ENCODE results near the gene PQBP1. TPM values are rescaled to one million over a fixed set of nuclear protein-coding genes. Genes with fewer than 3 reads are reported as not detected.
"Not testable (repeated sequence)": the region's sequence is repeated elsewhere in the genome, so short reads cannot be mapped to it uniquely, and the experiment has no call there.

The PQBP1 gene
- polyA plus RNA-seq, 2 of the 4 experiments (the other 2 are of a cell fraction) = 125 to 158 TPM

DNA sequence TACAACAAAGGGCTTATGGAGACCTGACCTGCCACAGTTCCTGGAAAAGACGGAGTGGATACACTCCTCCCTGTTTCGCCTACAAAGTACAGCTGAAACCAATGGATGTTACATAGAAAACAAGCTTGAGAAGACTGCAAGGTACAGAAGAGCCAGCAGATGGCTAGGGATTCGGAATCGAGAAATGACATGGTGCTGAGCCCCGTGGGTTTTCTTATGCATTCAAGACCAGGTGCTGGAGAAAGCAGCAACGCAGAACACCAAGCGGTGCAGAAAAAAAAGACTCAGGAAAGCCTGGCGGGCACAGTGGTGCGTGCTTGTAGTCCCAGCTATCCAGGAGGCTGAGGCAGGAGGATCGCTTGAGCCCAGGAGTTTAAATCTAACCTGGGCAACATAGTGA is 14.0 kb upstream of the PQBP1 start:
- FAIRE-seq (peak; percentile 89), ATAC-seq (peak; percentile 85 to 94), DNase-seq (ENCODE audit: low read depth in 1 of 2, low spot score in 1 of 2) (peak in 1 of 2 experiments; percentile 64)
- Histone ChIP-seq H3K4me1 (peaks cover 5% of the 10 kb centered on the region; the same call in 1 of the 3 replicates), H3K4me2 (peak overlapping the region; percentile 45; the same call in 2 of the 3 replicates), H3K4me3 (no peak overlapping the region), H3K27ac (no peak overlapping the region), H3K9me3 (no peaks in the 10 kb centered on the region)
- TF ChIP-seq HOXB13 (CRISPR knock-in tag; IDR thresholded peaks at IDR 0.05; ENCODE audit: low read depth) (no peak), SMC3 (IDR thresholded peaks at IDR 0.05) (no peak), JUNB (IDR thresholded peaks at IDR 0.05) (no peak), NR3C1 (IDR thresholded peaks at IDR 0.05) (no peak), ZFP36 (IDR thresholded peaks at IDR 0.05; ENCODE audit: borderline replicate concordance, partially characterized antibody) (no peak), HEYL (CRISPR knock-in tag; IDR thresholded peaks at IDR 0.05) (no peak), PHF8 (IDR thresholded peaks at IDR 0.05; ENCODE audit: borderline replicate concordance, low read depth) (no peak), NPAS2 (CRISPR knock-in tag; IDR thresholded peaks at IDR 0.05; ENCODE audit: borderline replicate concordance) (no peak), EHMT2 (IDR thresholded peaks at IDR 0.05; ENCODE audit: low read depth) (no peak), CBX2 (IDR thresholded peaks at IDR 0.05; ENCODE audit: borderline replicate concordance, low read depth) (no peak)
- TF ChIP-seq, protein P1, sequence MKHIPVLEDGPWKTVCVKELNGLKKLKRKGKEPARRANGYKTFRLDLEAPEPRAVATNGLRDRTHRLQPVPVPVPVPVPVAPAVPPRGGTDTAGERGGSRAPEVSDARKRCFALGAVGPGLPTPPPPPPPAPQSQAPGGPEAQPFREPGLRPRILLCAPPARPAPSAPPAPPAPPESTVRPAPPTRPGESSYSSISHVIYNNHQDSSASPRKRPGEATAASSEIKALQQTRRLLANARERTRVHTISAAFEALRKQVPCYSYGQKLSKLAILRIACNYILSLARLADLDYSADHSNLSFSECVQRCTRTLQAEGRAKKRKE (CRISPR knock-in tag; IDR thresholded peaks at IDR 0.05; ENCODE audit: low read depth) = no peak
- ChIA-PET CTCF (interaction anchor here (1.1 kb wide), 1 partner anchor 16 kb away, joined by 3 read pairs; no protein-coding TSS in a partner anchor), POLR2A (interaction anchor here (0.6 kb wide), 1 partner anchor 14 kb away, joined by 3 read pairs; the partner anchor contains the start of genes PQBP1 and TIMM17B)
- WGBS (ENCODE audit: missing lambda C conversion rate) = 31% methylated on average over 10 of the region's 10 CpGs

- H3K4me2 ChIP-seq; ATAC-seq; H3K9me3 ChIP-seq; H3K27ac ChIP-seq; DNase-seq (ENCODE audit: low read depth in 1 of 2, low spot score in 1 of 2); H3K4me1 ChIP-seq; POLR2A ChIA-PET; H3K4me3 ChIP-seq: not testable (repeated sequence)
- peak; percentile 39 for FAIRE-seq
- WGBS (ENCODE audit: missing lambda C conversion rate) = 58% methylated on average over 5 of the region's 5 CpGs
- CTCF ChIA-PET = interaction anchor here (0.7 to 1.3 kb wide), 2 partner anchors 11 to 29 kb away, joined by 3 read pairs; partner anchors contain the start of genes PQBP1 and TIMM17B
These were observed 11.1 kb upstream of the PQBP1 start for GRCh38 chrX:48886586-48886985.

GRCh38 chrX:48890296-48890925 is 7.3 kb upstream of the PQBP1 start:
- WGBS (ENCODE audit: missing lambda C conversion rate) = 80% methylated on average over 15 of the region's 15 CpGs
- peak overlapping the region; percentile 85 for H3K4me3 ChIP-seq
- H3K9me3 ChIP-seq = no peaks in the 10 kb centered on the region
- POLR2A ChIA-PET = interaction anchor here (0.8 to 2.3 kb wide), 4 partner anchors 8 to 27 kb away, joined by 3 to 12 read pairs (median 8); partner anchors contain the start of gene SLC35A2
- TF ChIP-seq KDM5A (IDR thresholded peaks at IDR 0.05) (no peak), ESRRA (IDR thresholded peaks at IDR 0.05; ENCODE audit: borderline replicate concordance, low read length) (no peak), RCOR1 (IDR thresholded peaks at IDR 0.05; ENCODE audit: low read depth, low read length) (no peak), HOXB5 (CRISPR knock-in tag; IDR thresholded peaks at IDR 0.05) (no peak), CBX8 (IDR thresholded peaks at IDR 0.05) (no peak), PHF8 (IDR thresholded peaks at IDR 0.05; ENCODE audit: borderline replicate concordance, low read depth) (no peak), RAD21 (conservative IDR thresholded peaks at IDR 0.05 in 1 of 2, IDR thresholded peaks at IDR 0.05 in 1 of 2) (no peak), CTCF (IDR thresholded peaks at IDR 0.05) (no peak), BHLHE40 (IDR thresholded peaks at IDR 0.05; ENCODE audit: low read depth, low read length) (no peak), RNF2 (IDR thresholded peaks at IDR 0.05; ENCODE audit: borderline replicate concordance, low read depth) (no peak)
- H3K4me1 ChIP-seq = 0 out of 3 replicates have a peak, but pooled peaks cover 7% of the 10 kb centered on the region
- peak overlapping the region; percentile 88 to 99 for H3K27ac ChIP-seq
- peak in 1 of 2 experiments; percentile 2; a peak in 1 of 6 replicates for ATAC-seq
- no peak for DNase-seq (ENCODE audit: low read depth in 1 of 2, low spot score in 1 of 2)
- H3K4me2 ChIP-seq = peak overlapping the region; percentile 91
- CTCF ChIA-PET = interaction anchor here (0.9 to 2.1 kb wide), 4 partner anchors 17 to 154 kb away, joined by 3 to 12 read pairs (median 4); no protein-coding TSS in a partner anchor
- no peak for FAIRE-seq
